NB4 (cell line): Measurements from ENCODE around the gene SLC22A2.

Experiments
- POLR2A ChIP-seq: IDR thresholded peaks from 2 replicates; pipeline ENCODE4 v1.6.1; 2011; ENCODE audit warnings: mild to moderate bottlenecking; ENCODE audit not compliant: insufficient read length; ENCODE audit errors: extremely low read depth
- TF ChIP-seq, protein P1 (sequence below): IDR thresholded peaks from one replicate; pipeline ENCODE4 v1.5.1; 2012; ENCODE audit warnings: low read depth, low read length

DNA sequence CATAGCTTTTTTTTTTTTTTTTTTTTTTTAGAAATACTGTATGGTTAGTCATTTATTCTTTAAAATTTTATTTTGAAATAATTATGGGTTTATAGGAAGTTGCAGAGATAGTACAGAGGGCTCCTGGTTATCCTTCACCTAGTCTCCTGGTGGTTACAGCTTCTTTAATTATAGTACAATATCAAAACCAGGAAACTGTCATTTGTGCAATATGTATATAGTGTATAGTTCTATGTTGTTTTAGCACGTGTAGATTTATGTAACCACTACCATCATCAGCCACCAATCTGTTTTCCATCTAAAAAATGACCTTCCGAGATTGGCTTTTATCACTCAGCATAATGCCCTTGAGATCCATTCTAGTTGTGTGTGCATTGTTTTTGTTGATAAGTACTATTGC is 54.7 kb downstream of the SLC22A2 start:
- TF ChIP-seq, protein P1, sequence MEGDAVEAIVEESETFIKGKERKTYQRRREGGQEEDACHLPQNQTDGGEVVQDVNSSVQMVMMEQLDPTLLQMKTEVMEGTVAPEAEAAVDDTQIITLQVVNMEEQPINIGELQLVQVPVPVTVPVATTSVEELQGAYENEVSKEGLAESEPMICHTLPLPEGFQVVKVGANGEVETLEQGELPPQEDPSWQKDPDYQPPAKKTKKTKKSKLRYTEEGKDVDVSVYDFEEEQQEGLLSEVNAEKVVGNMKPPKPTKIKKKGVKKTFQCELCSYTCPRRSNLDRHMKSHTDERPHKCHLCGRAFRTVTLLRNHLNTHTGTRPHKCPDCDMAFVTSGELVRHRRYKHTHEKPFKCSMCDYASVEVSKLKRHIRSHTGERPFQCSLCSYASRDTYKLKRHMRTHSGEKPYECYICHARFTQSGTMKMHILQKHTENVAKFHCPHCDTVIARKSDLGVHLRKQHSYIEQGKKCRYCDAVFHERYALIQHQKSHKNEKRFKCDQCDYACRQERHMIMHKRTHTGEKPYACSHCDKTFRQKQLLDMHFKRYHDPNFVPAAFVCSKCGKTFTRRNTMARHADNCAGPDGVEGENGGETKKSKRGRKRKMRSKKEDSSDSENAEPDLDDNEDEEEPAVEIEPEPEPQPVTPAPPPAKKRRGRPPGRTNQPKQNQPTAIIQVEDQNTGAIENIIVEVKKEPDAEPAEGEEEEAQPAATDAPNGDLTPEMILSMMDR: no peak
- no peak for TF ChIP-seq POLR2A
